GM12878 (cell line): ENCODE measurements around the gene INAFM1. TPM values are rescaled to one million over a fixed set of nuclear protein-coding genes. Genes with fewer than 3 reads are reported as not detected.

ENCODE experiments used
- EZH2 ChIP-seq: IDR thresholded peaks from 2 replicates; pipeline ENCODE4 v1.6.1; 2012; ENCODE audit warnings: low read depth, mild to moderate bottlenecking, control low read depth, inconsistent platforms, low read length, borderline replicate concordance; ENCODE audit not compliant: control insufficient read depth
- LARP7 ChIP-seq: fragments of 450-650 bp; IDR thresholded peaks from 2 replicates; pipeline ENCODE4 v1.6.1; 2017; ENCODE audit warnings: mild to moderate bottlenecking
- MEF2B ChIP-seq: fragments of 450-650 bp; IDR thresholded peaks from 2 replicates; pipeline ENCODE4 v1.6.1; 2018; ENCODE audit warnings: mild to moderate bottlenecking, moderate library complexity; ENCODE audit not compliant: partially characterized antibody, poor library complexity, severe bottlenecking
- NBN ChIP-seq: fragments of 450-650 bp; IDR thresholded peaks from 2 replicates; pipeline ENCODE4 v1.6.1; 2016
- PAX5 ChIP-seq: IDR thresholded peaks from 2 replicates; pipeline ENCODE4 v1.6.1; 2011; ENCODE audit warnings: low read depth, low read length, borderline replicate concordance
- POU2F2 ChIP-seq: IDR thresholded peaks from 3 replicates; pipeline ENCODE4 v1.6.1; 2011; ENCODE audit warnings: low read depth, mild to moderate bottlenecking, low read length, borderline replicate concordance
- polyA plus RNA-seq, 11 experiments: library from polyadenylated mRNA; depleted of rRNA in 4 of 11; unstranded in 6 of 11; stranded (reverse) in 5 of 11; fragments of >200 nt; fragmentation: Nextera tagmentation in 4 of 11; fragmentation: Illumina TruSeq in 1 of 11; extraction: Ambion mirVana in 4 of 11; extraction: Trizol in 1 of 11; gene quantifications; 1 replicate in 1 of 11; 2 replicates in 10 of 11; pipeline versions ENCODE4 v1.2.1 to v1.2.3, GENCODE V29; 2011 to 2016; ENCODE audit warnings: inconsistent platforms in 2 of 11, missing spikeins in 2 of 11, low read depth in 1 of 11
- total RNA-seq, 4 experiments: library from RNA; depleted of rRNA in 3 of 4; stranded (reverse); fragments of >200 nt in 3 of 4; fragmentation: Illumina TruSeq in 1 of 4; extraction: Trizol in 1 of 4; gene quantifications; 2 replicates each; pipeline versions ENCODE4 v1.2.1 to v1.2.3, GENCODE V29; 2013 to 2021
- TF ChIP-seq, protein P1 (sequence below): fragments of 450-650 bp; IDR thresholded peaks from 2 replicates; pipeline ENCODE4 v1.6.1; 2017; ENCODE audit warnings: antibody characterized with exemption, mild to moderate bottlenecking, moderate library complexity
- TF ChIP-seq, protein P2 (sequence below): fragments of 150-350 bp; IDR thresholded peaks from 2 replicates; pipeline ENCODE4 v1.6.1; 2016; ENCODE audit warnings: low read depth, low read length
- TF ChIP-seq, protein P3 (sequence below): fragments of 450-650 bp; IDR thresholded peaks from 2 replicates; pipeline ENCODE4 v1.6.1; 2018; ENCODE audit warnings: borderline replicate concordance, mild to moderate bottlenecking; ENCODE audit not compliant: partially characterized antibody
- TF ChIP-seq, protein P4 (sequence below): fragments of 450-650 bp; IDR thresholded peaks from 2 replicates; pipeline ENCODE4 v1.6.1; 2017; ENCODE audit warnings: mild to moderate bottlenecking, moderate library complexity
- TF ChIP-seq, protein P5 (sequence below): fragments of 450-650 bp; IDR thresholded peaks from 2 replicates; pipeline ENCODE4 v1.6.1; 2018; ENCODE audit warnings: mild to moderate bottlenecking, low read depth, moderate library complexity; ENCODE audit not compliant: partially characterized antibody

INAFM1 gene
- total and polyA plus RNA-seq, 10 of the 15 experiments (the other 5 are each of a cell fraction or from before 2014, with no cell fraction given), result 0.57 to 6.8 (median 1.1) TPM; not detected in 1

DNA sequence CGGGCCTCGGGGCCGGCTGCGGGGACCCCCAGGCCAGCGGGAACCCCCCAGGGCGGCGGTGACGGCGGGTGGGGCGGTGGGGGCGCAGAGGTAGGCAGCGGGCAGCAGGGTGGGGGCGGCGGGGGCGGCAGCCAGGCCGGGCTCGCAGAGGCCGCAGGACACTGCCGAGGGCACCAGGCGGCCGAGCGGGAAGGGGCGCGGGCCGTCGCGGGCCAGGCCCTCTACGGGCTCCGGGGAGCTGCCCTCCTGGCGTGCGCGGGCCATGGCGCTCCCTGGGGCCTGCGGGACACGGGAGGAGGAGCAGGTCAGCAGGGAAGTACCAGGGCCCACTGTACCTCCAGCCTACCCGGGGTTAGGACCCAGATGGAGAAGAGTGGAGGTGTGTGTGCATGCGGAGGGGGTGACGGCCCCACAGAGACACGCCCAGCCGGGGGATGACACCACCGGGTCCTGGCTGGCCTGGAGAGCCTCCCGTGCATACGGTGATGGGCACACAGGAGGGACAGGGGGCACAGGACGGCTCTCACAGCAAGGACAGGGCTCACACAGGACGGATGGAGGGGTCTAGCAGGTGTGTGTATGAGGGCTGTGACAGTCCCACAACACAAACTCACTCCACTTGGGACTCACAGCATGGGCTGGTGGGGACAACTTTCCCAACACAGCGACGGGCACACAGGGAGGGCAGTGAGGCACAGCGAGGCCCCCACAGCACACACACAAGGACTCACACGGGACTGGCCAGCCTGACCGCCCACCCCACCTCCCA lies 46.3 kb upstream of the INAFM1 start (continued):
- TF ChIP-seq, protein P1, sequence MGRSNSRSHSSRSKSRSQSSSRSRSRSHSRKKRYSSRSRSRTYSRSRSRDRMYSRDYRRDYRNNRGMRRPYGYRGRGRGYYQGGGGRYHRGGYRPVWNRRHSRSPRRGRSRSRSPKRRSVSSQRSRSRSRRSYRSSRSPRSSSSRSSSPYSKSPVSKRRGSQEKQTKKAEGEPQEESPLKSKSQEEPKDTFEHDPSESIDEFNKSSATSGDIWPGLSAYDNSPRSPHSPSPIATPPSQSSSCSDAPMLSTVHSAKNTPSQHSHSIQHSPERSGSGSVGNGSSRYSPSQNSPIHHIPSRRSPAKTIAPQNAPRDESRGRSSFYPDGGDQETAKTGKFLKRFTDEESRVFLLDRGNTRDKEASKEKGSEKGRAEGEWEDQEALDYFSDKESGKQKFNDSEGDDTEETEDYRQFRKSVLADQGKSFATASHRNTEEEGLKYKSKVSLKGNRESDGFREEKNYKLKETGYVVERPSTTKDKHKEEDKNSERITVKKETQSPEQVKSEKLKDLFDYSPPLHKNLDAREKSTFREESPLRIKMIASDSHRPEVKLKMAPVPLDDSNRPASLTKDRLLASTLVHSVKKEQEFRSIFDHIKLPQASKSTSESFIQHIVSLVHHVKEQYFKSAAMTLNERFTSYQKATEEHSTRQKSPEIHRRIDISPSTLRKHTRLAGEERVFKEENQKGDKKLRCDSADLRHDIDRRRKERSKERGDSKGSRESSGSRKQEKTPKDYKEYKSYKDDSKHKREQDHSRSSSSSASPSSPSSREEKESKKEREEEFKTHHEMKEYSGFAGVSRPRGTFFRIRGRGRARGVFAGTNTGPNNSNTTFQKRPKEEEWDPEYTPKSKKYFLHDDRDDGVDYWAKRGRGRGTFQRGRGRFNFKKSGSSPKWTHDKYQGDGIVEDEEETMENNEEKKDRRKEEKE, result no peak
- TF ChIP-seq, protein P2, sequence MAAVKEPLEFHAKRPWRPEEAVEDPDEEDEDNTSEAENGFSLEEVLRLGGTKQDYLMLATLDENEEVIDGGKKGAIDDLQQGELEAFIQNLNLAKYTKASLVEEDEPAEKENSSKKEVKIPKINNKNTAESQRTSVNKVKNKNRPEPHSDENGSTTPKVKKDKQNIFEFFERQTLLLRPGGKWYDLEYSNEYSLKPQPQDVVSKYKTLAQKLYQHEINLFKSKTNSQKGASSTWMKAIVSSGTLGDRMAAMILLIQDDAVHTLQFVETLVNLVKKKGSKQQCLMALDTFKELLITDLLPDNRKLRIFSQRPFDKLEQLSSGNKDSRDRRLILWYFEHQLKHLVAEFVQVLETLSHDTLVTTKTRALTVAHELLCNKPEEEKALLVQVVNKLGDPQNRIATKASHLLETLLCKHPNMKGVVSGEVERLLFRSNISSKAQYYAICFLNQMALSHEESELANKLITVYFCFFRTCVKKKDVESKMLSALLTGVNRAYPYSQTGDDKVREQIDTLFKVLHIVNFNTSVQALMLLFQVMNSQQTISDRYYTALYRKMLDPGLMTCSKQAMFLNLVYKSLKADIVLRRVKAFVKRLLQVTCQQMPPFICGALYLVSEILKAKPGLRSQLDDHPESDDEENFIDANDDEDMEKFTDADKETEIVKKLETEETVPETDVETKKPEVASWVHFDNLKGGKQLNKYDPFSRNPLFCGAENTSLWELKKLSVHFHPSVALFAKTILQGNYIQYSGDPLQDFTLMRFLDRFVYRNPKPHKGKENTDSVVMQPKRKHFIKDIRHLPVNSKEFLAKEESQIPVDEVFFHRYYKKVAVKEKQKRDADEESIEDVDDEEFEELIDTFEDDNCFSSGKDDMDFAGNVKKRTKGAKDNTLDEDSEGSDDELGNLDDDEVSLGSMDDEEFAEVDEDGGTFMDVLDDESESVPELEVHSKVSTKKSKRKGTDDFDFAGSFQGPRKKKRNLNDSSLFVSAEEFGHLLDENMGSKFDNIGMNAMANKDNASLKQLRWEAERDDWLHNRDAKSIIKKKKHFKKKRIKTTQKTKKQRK, result no peak
- TF ChIP-seq MEF2B (no peak), NBN (no peak; the same call in 1 of the 2 replicates), EZH2 (no peak), LARP7 (peak; percentile 43; the same call in 1 of the 2 replicates), POU2F2 (peak; percentile 70; the same call in 2 of the 3 replicates), PAX5 (no peak)
- TF ChIP-seq, protein P3, sequence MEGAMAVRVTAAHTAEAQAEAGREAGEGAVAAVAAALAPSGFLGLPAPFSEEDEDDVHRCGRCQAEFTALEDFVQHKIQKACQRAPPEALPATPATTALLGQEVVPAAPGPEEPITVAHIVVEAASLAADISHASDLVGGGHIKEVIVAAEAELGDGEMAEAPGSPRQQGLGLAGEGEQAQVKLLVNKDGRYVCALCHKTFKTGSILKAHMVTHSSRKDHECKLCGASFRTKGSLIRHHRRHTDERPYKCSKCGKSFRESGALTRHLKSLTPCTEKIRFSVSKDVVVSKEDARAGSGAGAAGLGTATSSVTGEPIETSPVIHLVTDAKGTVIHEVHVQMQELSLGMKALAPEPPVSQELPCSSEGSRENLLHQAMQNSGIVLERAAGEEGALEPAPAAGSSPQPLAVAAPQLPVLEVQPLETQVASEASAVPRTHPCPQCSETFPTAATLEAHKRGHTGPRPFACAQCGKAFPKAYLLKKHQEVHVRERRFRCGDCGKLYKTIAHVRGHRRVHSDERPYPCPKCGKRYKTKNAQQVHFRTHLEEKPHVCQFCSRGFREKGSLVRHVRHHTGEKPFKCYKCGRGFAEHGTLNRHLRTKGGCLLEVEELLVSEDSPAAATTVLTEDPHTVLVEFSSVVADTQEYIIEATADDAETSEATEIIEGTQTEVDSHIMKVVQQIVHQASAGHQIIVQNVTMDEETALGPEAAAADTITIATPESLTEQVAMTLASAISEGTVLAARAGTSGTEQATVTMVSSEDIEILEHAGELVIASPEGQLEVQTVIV, result no peak
- TF ChIP-seq, protein P4, sequence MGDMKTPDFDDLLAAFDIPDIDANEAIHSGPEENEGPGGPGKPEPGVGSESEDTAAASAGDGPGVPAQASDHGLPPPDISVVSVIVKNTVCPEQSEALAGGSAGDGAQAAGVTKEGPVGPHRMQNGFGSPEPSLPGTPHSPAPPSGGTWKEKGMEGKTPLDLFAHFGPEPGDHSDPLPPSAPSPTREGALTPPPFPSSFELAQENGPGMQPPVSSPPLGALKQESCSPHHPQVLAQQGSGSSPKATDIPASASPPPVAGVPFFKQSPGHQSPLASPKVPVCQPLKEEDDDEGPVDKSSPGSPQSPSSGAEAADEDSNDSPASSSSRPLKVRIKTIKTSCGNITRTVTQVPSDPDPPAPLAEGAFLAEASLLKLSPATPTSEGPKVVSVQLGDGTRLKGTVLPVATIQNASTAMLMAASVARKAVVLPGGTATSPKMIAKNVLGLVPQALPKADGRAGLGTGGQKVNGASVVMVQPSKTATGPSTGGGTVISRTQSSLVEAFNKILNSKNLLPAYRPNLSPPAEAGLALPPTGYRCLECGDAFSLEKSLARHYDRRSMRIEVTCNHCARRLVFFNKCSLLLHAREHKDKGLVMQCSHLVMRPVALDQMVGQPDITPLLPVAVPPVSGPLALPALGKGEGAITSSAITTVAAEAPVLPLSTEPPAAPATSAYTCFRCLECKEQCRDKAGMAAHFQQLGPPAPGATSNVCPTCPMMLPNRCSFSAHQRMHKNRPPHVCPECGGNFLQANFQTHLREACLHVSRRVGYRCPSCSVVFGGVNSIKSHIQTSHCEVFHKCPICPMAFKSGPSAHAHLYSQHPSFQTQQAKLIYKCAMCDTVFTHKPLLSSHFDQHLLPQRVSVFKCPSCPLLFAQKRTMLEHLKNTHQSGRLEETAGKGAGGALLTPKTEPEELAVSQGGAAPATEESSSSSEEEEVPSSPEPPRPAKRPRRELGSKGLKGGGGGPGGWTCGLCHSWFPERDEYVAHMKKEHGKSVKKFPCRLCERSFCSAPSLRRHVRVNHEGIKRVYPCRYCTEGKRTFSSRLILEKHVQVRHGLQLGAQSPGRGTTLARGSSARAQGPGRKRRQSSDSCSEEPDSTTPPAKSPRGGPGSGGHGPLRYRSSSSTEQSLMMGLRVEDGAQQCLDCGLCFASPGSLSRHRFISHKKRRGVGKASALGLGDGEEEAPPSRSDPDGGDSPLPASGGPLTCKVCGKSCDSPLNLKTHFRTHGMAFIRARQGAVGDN, result no peak
- TF ChIP-seq, protein P5, sequence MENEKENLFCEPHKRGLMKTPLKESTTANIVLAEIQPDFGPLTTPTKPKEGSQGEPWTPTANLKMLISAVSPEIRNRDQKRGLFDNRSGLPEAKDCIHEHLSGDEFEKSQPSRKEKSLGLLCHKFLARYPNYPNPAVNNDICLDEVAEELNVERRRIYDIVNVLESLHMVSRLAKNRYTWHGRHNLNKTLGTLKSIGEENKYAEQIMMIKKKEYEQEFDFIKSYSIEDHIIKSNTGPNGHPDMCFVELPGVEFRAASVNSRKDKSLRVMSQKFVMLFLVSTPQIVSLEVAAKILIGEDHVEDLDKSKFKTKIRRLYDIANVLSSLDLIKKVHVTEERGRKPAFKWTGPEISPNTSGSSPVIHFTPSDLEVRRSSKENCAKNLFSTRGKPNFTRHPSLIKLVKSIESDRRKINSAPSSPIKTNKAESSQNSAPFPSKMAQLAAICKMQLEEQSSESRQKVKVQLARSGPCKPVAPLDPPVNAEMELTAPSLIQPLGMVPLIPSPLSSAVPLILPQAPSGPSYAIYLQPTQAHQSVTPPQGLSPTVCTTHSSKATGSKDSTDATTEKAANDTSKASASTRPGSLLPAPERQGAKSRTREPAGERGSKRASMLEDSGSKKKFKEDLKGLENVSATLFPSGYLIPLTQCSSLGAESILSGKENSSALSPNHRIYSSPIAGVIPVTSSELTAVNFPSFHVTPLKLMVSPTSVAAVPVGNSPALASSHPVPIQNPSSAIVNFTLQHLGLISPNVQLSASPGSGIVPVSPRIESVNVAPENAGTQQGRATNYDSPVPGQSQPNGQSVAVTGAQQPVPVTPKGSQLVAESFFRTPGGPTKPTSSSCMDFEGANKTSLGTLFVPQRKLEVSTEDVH, result no peak
